ENCODE measurements around the gene GFRA4.

Gene GFRA4, protein sequence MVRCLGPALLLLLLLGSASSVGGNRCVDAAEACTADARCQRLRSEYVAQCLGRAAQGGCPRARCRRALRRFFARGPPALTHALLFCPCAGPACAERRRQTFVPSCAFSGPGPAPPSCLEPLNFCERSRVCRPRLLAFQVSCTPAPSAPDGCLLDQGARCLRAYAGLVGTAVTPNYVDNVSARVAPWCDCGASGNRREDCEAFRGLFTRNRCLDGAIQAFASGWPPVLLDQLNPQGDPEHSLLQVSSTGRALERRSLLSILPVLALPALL

DNA sequence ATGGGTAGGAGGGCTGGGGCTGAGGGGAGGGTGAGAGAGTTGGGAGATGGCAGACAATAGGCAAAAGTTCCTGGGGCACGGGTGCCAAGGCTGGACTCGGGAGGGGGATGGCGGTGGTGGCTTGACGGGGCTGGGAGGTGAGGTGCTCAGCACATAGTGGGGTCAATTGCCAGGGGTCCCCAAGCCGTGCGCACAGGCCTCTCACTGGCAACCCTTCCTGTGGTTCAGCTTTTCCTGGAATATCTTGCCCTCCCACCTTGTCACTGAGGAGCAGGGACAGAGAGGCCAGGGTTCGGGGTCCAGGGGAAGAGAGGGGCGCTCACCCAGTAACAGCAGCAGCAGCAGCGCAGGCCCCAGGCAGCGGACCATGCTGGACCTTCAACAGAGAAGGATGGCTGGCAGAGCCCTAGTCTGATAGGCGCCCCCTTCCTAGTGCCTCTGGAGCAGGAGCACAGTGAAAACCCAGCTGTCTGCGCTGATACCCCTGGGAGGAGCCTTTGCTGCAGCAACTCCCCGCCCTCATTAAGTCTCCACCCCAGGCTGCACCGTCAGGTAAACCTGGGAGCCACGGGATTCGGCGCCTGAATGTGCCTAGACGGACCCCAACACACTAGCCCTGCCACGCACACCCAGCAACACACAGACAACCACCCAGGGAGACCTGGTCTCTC is at the start of gene GFRA4:
TSS of gene GFRA4 (minus strand) at position 369 of the 671 bp plus-strand sequence. CDS start at position 369, 0 bp downstream.
- DNase-seq (ENCODE audit: low read depth in 2 of 2): no peak

DNA sequence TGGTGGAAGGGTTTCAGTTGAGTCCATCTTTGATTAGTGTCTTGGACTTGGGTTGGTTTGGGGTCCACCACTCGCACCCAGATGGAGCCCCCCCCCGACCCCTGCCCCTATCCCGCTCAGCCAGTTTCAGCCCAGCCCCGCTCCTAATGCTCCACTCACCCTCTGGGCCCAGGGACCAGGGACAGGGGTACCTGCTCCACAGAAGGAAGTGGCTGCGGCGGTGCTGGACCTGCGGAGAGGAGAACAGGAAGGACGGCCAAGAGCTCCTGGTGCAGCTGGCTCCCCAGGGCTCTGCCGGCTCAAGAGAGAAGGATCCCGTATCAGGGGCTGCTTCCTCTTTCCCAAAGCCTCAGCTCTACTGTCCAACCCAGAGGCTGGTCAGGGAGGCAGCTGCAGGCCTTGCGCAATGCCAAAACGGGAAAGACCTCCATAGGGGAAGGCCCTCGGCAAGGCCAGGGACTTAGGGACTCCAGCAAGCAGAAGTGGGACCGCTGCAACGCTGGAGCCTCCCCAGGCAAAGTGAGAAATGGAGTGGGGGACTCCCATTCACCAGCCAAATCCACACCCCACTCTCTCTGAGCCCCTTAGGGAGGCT is 49.2 kb upstream of the GFRA4 start, which contains the start of gene SIGLEC1:
TSS of gene SIGLEC1 (minus strand) at position 322 of the 595 bp plus-strand sequence. CDS start 5,472 bp downstream, outside the sequence.
- no peak for DNase-seq (ENCODE audit: low read depth in 2 of 2)

DNA sequence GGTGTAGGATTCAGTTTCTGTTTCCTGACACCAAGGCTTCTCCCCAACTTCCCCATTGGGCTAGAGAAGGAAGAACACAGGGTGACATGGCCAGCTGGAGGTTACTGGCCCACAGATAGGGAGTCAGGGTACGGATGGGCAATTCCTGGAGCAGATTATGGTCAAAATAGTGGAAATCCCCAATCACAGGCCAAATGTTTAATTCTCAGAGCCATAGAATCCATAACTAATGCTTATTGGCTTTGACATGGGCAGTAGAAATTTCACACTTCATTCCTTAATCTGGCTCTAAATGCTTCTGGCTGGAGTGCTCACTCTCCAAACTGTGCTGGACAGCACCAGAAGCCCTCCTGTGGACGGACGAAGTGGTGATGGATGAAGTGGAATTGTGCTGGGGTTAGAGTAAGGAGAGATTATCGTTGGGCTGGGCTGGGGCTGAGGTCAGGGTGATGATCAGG is 48.3 kb upstream of the GFRA4 start:
- DNase-seq (ENCODE audit: low read depth in 2 of 2): no peak

DNA sequence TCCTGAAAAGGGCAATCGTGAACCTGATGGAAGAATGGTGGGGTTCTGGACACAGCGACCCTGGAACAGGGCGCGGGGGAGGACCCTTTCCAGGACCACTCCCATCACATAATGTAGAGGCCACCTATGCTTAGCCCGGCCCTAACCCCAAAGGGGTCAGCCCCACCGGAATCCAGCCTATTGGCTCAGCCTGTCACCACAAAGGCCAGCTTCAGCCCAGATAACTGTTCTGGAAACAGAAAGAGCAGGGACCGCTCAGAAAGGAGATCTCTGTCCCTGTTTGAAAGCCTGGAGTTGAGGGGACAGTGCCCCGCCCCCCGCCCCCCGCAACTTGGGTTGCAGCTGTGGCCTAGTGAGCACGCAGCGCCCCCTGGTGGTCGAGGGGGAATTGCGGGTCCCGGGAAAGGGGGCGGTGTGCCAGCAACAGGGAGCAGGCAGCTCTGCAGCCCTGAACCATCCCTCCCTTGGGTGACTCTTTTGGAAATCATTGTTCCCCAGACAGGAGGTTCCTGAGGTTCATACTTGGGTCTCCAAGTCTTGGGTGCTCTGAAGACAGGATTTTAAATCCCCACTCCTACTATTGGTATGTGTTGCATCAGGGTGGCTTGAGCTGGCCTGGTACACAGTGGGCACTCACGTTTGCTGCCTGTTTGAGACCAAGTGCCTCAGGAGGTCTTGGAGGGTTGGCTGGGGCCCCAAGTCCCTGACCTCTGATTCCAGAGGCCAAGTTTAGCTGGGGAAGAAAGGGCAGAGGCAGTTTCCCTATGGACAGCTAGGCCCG is 47.7 kb upstream of the GFRA4 start:
- peak; percentile 18 to 24 for DNase-seq (ENCODE audit: low read depth in 2 of 2)

DNA sequence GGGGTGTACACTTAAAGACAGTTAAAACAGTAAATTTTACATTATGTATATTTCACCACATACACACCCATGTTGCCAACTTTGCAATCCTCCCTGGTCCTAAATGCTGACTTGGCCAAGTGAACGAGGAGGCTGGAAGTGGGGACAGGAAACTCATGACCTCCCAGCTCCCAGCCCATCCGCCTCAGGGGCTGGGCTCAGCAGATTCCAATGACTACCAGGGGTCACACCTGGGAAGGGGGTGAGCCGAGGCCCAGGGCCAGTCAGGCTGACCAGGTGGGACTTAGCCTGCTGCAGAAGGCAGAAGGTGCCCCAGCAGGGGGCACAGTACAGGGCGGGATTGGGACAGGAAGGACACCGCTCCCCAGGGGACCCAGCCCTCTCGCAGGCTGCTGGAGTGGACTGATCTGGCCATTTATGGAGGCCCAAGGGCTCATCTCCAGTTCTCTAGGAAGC is 46.8 kb upstream of the GFRA4 start:
- no peak for DNase-seq (ENCODE audit: low read depth in 2 of 2)

DNA sequence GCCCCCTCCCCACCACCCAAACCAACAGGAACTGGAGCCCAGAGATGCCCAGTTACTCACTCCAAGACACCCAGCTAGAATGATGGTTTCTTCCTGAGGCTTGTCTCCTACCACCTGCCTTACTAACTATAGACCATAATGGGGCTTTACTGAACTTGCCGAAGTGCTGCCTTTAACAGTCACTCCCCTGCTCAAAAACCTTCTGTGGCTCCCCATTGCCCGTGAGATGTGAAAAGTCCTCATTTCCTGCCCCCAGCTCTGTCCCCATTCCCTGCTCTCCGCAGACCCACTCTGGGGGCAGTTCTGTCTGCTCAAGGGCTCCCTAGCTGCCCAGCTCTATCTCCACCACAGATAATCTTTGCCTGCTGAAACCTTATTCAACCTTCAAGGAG is 44.3 kb upstream of the GFRA4 start:
- DNase-seq (ENCODE audit: low read depth in 2 of 2): no peak

DNA sequence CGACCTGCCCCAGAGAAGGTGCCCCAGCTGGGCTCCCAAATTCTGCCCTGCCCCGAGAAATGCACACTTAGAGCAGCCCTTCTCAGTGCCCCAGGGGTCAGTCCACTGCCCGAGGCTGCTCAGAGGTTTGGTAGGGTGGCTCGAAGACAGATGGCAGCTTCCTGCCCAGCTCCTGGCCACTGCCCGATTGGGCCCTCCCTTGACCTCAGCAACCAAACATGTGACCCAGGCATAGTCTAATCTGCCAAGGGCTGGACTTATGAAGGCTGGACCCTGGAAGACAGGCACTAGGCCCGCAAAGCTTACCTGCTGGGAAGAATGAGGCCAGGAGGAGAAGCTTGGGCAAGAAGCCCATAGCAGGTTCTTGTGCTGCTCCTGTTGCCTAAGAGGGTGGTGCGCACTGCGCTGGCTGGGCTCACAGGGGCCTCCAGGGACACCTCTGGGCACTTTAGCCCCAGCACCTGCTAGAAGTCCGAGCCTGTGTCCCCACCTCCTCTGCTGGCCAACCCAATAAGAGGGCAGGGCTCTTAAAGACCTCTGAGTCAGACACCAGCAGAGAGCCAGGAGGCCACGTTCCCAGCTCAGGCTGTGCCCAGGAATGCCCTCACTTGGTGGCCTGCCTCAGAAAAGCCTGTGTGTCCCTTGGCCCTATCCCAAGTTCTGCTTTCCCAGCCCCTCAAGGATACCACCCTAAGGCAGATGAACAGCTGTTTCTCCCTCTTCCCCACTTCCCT is 43.7 kb upstream of the GFRA4 start:
- DNase-seq (ENCODE audit: low read depth in 2 of 2): no peak

DNA sequence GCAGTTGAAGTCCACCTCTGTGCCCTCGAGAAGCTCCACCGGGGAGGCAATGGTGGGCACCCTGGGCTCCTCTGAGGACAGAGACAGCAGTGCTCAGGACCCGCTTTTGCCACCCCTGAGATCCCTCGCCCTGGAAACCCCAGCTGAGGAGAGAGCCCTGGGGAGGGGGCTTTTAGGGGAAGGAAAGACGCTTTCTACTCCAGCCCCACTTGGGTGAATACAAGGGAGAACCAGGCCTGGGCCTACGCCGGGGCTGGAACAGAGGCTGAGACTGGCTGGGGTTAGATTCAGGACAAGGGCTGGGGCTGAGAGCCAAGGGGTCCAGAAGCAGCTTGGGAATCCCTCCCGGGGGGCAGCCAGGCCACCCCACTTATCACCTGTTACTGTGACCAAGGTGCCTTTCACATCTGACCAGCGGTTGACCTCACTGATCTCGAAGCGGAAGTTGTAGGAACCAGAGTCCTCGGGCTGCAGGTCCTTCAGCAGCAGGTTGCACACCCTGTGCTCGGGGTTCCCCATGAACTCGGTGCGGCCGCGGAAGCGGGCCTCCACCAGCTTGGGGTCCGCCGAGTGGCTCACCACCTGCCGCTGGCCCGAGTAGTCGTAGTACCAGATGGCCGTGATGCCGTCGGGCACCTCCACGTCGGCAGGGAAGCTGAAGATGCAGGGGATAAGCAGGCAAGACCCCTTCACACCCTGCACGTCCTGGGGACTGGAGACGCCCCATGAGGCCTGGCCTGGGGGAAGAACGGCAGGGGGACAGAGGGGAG is 43.0 kb upstream of the GFRA4 start:
- DNase-seq (ENCODE audit: low read depth in 2 of 2): no peak

DNA sequence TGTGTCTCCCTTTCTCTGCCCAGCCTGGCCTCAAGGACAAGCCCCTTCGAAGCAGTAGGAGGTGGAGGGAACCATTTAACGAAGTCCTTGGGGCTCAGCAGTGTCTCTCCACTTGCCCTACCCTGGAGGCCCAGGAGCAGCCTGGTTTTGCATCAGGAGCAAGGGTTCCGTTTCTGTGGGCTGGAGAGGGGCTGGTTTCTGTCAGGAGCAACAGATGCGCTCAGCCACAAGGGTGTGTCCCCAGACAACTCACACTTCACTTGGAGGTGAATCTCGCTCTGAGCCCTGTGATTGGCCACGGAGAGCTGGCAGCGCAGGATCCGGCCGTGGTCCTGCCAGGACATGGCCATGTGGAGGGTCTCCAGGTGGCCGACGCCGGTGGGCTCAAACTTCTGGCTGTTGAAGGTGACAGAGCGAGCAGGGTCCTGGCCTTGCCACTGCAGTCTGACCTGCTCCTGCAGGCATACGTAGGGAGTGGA is 42.3 kb upstream of the GFRA4 start:
- DNase-seq (ENCODE audit: low read depth in 2 of 2): no peak

DNA sequence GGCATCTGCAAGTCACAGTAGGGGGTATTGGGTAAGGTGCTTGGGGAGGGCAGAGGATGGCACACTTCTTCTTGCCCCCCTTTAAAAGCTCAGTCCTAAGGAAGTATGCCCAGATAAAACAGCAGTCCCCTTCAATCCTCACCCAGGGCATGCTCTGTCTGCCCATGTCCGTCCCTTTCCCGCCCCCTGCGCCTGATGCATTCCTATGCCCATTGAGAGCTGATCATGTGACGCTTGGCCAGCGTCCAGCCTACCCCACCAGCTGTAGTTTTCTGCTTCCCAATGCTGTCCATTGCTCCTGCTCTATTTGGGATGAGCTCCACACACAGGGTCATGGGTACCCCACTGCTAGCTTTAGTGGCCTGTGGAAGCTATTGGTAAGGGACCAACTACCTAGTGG is 40.9 kb upstream of the GFRA4 start:
- DNase-seq (ENCODE audit: low read depth in 2 of 2): no peak

DNA sequence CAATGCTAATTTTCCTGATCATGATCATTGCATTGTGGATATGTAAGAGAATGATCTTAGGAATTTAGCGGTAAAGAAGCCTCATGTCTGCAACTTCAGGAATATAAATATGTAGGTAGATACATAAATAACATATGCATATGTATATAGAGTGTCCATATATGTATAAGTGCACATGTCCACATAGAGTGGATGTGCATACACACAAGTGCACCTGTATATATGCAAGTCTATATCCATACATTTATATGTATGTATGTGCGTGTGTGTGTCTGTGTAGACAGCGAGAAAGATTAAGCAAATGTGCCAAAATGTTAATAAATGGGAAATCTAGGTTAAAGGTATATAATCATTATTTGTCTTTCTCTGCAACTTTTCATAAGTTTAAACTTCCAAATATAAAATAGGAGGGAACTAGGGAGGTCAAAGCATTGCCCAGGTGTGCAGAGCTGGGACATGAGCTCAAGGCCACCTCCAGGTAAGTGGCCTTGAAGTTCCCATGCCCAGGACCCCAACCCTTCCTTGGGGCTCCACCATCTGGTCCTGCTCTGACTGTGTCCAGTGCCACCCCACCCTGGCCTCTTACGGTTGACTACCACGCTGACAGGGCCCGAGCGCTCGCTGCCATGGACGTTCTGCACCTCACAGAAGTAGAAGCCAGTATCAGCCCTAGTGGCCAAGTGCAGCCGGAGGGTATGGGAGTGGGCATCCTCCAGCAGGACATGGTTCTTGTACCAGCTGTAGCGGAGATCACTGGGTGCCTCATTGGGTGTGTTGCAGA is 39.6 kb upstream of the GFRA4 start:
- no peak for DNase-seq (ENCODE audit: low read depth in 2 of 2)

DNA sequence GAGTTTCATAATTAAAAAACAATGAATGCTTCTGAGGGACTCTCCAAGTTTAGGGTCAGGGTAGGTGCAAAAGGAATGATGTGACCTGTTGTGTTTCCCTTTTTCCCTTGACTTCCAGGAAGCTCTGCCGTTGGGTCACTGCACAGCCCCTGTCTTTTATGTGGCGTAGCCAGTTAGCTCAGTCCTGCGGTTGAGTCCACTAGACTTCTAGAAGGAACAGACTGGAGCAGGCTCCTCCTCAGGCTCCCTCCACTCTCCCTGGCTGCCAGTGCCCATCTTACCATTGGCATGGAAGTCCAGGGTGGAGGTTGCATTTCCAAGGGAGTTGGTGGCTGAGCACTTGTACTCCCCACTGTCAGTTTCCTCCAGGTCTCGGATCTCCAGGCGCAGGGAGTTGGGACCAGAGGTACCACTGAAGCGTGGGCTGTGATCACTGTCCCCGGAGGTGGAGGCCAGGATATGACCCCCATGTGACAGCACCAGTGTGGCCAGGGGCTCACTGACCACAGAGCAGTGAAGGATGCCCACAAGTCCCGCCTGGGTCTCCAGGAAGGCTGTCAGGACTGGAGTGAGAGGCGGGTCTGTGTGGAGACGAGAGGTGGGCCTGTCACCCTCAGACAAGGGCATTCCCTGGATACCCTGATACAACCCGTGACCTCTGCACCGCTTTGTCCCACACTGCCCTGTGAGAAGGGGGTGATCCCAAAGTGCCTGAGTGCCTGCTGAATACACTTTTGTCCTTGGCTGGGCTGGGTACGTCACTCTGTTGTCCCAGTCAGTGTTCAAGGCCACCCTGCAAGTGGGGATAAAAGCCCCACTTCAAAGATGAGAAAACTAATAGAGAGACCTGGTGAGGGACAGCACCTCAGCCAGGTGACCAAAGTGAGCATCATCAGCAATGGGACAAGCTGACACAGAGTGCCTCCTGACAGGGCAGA is 38.1 kb upstream of the GFRA4 start:
- DNase-seq (ENCODE audit: low read depth in 2 of 2): no peak

DNA sequence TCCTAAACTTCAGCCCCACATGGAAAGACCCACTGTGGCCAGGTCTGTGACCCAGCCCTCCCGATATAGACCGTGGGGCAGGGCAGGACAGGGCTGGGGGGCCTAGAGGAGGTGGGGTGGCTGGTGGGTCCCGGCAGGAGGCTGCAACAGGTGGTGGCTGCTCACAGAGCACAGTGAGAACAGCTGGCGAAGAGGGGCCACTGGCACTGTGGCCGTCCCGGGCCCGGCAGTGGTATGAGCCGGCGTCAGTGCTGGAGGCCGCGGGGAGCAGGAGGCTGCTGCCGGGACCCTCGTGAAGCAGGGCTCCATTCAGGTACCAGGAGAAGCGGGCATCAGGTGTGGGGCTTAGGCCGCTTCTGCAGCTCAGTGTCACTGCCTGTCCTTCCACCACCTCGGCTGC is 35.8 kb upstream of the GFRA4 start:
- no peak for DNase-seq (ENCODE audit: low read depth in 2 of 2)

DNA sequence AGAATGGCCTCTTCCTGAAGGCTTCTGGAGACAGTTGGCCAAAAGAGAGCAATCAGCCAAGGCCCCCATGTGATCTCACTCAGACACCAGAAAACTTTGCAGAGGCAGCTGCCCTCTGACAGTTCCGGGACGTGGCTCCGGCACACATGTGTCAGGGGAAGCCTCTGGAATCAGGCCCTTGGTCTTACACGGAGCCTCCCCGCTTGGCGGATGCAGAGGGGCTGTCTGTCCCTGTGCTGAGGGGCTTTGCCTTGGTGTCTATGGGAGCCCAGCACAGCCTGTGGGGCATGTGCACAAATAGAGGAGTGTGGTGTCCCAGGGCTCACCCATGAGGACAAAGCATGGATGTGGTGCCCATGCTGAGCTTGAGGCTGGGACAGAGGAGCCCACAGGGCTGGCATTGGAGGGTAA is 35.4 kb upstream of the GFRA4 start:
- no peak for DNase-seq (ENCODE audit: low read depth in 2 of 2)

DNA sequence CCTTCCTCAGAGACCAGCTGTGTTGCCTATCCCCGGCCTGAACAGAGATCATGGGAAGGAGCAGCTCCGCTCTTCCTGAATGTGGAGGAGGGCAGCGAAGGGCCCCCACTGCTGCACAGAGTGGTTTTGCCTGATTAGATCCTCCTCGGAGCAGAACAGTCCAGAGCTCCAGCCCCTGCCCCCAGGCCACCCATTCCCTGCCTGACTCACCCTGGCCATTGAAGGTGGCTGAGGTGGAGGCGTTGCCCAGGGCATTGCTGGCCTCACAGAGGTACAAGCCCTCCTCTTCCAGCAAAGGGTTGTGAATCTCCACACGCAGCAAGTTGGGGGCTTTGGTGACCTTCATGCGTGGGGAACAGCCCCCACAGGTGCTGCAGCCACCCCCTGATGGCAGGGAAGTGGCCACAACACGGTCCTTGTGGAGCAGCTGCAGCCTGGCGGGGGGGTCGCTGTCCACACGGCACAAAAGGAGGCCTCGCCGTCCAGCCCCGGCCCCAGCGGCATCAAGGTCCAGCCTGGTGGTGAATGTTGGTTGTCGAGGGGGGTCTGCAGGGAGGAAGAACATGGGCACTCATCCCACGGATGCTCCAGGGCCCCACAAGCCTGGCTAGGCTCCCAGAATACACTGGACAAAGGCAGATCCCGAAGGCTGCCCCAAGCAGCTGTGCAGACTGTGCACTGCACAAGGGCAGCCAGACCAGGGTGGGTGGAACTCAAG is 34.5 kb upstream of the GFRA4 start:
- no peak for DNase-seq (ENCODE audit: low read depth in 2 of 2)

DNA sequence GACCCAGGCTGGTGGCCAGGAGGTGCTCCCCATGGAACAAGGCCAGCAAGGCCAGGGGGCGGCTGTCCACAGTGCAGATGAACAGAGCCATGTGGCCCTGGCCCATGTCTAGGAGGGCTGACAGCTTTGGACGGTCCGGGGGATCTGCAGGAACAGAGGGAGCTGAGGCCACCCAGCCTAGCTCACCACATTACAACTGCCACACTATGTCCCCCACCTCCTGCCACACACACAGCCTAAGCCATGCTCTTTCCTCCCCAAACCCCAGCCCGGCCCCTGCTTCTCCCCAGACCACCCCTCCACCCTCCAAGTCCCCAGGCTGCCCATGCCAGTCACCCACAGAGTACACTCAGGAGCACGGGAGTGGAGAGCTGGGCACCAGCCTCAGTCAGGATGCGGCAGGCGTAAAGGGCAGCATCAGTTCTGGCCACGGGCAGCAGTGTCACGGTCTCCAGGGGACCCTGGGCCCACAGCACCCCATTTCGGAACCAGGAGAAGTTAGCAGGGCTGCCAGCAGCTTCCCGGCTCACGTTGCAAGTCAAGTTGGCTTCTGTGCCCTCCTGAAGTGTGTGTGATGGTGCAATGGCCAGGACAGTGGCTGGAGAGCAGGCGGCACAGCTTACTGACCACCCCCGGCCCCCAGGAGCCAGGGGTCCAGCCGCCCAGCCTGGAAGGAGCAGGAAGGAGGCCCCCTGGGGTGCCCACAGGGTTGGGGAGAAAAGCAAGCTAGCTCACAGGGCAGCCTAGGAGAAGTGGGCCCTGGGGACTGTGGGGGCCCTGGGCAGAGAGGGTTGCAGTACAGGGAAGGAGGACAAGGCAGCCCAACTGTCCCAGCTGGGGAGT is 33.8 kb upstream of the GFRA4 start:
- no peak for DNase-seq (ENCODE audit: low read depth in 2 of 2)

DNA sequence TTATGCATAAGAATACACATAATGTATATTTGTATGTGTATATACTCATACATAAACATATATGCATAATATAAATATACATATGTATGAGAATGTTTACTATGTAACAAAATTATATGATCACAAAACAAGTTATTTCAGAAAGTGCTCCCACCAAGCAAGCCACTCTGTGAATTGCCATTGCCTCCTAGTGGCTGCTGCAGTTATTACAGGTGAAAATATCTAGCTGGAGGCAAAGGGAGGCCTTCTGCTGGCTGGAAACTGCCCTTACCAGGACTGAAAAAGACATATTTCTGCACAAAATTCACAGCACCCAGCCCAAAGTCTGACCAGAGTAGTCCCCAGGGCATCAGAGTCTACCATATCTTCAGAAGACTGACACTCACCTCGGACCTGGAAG is 33.0 kb upstream of the GFRA4 start:
- no peak for DNase-seq (ENCODE audit: low read depth in 2 of 2)

All from fibroblast of skin of left quadriceps (primary cell).